Activated CD8-positive, alpha-beta T cell treated with anti-CD3 and anti-CD28 coated beads for 36 hours (primary cell): Measurements from ENCODE around the gene ABCG1. TPM values are rescaled to one million over a fixed set of nuclear protein-coding genes. Genes with fewer than 3 reads are reported as not detected.
"Not testable (repeated sequence)": the region's sequence is repeated elsewhere in the genome, so short reads cannot be mapped to it uniquely, and the experiment has no call there.

Experiments used
- ATAC-seq: fragments of 200-7000 bp; cut with Tn5 transposase; one replicate; pipeline ENCODE4 v1.10.0; 2021; ENCODE audit warnings: mild to moderate bottlenecking, moderate library complexity
- CTCF ChIA-PET: fragments of 350-600 bp; sonication (Branson Sonifier 250); formaldehyde crosslinking; loops from one replicate; lab custom pipeline; 2021; ENCODE audit warnings: antibody characterized with exemption; lab: Charles Lee
- POLR2A ChIA-PET: fragments of 350-600 bp; sonication (Branson Sonifier 250); formaldehyde crosslinking; loops from one replicate; lab custom pipeline; 2021; ENCODE audit warnings: antibody characterized with exemption; lab: Charles Lee
- DNase-seq: peaks from one replicate; pipeline ENCODE4 v3.0.0-alpha.2; 2020
- H3K27ac Mint-ChIP-seq: one replicate; pipeline ENCODE4 v1.8.0; 2021; ENCODE audit warnings: mild to moderate bottlenecking, mixed read lengths
- H3K27me3 Mint-ChIP-seq: one replicate; pipeline ENCODE4 v1.8.0; 2021; ENCODE audit warnings: mixed read lengths
- H3K36me3 Mint-ChIP-seq: one replicate; pipeline ENCODE4 v1.8.0; 2021; ENCODE audit warnings: low read depth, mixed read lengths
- H3K4me1 Mint-ChIP-seq: one replicate; pipeline ENCODE4 v1.8.0; 2021; ENCODE audit warnings: low read depth, mixed read lengths
- H3K4me3 Mint-ChIP-seq: one replicate; pipeline ENCODE4 v1.8.0; 2021; ENCODE audit warnings: mild to moderate bottlenecking, moderate library complexity, mixed read lengths
- H3K9me3 Mint-ChIP-seq: one replicate; pipeline ENCODE4 v1.8.0; 2021; ENCODE audit warnings: mixed read lengths
- intact Hi-C: fragments of 100-400 bp; cut with micrococcal nuclease; formaldehyde crosslinking; loops from one replicate; pipeline ENCODE4 v1.10.0; 2022
- total RNA-seq, 2 experiments: library from RNA; stranded (reverse); gene quantifications; one replicate each; pipeline ENCODE4 v1.2.3, GENCODE V29; 2021
- TF ChIP-seq, protein P1 (sequence below): fragments of 200-600 bp; IDR thresholded peaks from one replicate; pipeline ENCODE4 v1.8.0; 2022; ENCODE audit warnings: antibody characterized with exemption, mild to moderate bottlenecking

The ABCG1 gene
- total RNA-seq, 2 experiments from 2014 or later = 12.1 to 12.7 TPM

DNA sequence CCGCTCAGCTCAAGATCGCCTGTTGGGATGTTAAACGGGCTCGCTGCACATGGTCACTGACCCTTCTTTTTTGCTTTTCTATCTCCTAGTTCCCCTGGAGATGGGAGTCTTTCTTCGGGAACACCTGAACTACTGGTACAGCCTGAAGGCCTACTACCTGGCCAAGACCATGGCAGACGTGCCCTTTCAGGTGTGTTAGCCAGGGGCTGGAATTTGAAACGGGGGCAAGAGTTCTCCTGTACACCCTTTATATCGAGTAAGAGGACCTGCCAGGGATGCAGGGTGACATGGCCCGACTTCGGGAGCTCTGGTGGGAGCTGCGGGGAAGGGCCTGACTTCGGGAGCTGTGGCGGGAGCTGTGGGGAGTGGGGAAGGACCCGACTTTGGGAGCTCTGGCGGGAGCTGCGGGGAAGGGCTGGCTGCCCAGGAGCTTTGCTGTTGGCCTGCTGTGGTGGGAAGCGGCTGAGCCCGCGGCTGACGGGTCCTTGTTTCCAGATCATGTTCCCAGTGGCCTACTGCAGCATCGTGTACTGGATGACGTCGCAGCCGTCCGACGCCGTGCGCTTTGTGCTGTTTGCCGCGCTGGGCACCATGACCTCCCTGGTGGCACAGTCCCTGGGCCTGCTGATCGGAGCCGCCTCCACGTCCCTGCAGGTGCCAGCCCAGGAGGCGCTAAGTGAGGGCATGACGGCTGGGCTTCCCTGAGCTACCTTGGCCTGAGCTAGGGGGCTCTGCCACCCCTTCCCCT is 72.2 kb downstream of the ABCG1 start:
- no peaks in the 10 kb centered on the region for H3K9me3 Mint-ChIP-seq
- ChIA-PET POLR2A (no interaction called here), CTCF (interaction anchor here (1.5 to 1.6 kb wide), 2 partner anchors 32 to 146 kb away, joined by 6 to 7 read pairs; no protein-coding TSS in a partner anchor)
- H3K4me1 Mint-ChIP-seq = peaks cover 2% of the 10 kb centered on the region
- no peak overlapping the region for H3K27ac Mint-ChIP-seq
- intact Hi-C loops = no loop called here
- ATAC-seq (no peak), DNase-seq (no peak)
- no peaks in the 10 kb centered on the region for H3K27me3 Mint-ChIP-seq
- H3K36me3 Mint-ChIP-seq = peaks cover 4% of the 10 kb centered on the region
- no peak overlapping the region for H3K4me3 Mint-ChIP-seq
- TF ChIP-seq, protein P1, sequence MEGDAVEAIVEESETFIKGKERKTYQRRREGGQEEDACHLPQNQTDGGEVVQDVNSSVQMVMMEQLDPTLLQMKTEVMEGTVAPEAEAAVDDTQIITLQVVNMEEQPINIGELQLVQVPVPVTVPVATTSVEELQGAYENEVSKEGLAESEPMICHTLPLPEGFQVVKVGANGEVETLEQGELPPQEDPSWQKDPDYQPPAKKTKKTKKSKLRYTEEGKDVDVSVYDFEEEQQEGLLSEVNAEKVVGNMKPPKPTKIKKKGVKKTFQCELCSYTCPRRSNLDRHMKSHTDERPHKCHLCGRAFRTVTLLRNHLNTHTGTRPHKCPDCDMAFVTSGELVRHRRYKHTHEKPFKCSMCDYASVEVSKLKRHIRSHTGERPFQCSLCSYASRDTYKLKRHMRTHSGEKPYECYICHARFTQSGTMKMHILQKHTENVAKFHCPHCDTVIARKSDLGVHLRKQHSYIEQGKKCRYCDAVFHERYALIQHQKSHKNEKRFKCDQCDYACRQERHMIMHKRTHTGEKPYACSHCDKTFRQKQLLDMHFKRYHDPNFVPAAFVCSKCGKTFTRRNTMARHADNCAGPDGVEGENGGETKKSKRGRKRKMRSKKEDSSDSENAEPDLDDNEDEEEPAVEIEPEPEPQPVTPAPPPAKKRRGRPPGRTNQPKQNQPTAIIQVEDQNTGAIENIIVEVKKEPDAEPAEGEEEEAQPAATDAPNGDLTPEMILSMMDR = no peak

DNA sequence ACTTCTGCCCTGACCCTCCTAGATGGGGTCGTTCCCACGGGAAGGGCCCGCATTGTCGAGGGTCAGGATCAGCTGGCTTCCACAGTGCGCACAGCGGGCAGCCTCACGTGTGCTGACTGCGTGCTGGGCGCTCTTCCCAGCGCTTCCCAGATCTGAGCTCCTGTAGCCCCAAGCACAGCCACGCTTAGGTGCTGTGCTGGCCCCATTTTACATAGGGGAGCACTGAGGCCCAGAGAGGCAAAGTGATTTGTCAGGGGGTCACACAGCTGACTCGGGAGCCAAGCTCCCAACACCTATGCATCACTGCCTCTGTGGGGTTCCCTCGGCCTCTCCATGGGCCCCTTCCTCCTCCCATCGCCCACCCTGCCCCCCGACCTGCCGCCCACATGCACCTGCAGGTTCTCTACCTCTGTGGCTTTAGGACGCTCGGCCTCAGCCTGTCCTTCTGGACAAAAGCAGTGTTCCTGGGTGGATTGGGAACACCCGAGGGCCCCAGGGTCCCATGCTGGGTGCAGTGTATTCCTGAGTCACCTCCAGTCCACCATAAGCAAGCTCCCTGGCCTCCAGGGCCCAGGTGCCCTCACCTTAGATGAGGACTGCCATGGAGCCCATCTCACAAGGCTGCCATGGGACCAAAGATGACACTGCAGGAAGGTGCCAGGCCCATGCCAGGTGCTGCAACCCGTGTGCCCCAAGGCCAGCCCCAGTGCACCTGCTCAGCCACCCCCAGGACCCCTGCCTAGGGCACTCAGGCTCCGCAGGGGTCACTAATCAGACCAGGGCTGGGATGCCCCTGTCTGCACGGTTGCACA is 73.0 kb downstream of the ABCG1 start:
- POLR2A ChIA-PET = no interaction called here
- intact Hi-C loops = no loop called here
- Mint-ChIP-seq H3K36me3 (peaks cover 4% of the 10 kb centered on the region), H3K27me3 (no peaks in the 10 kb centered on the region), H3K27ac (no peak overlapping the region), H3K4me1 (no peaks in the 10 kb centered on the region), H3K4me3 (no peak overlapping the region), H3K9me3 (no peaks in the 10 kb centered on the region)
- ATAC-seq (peak; percentile 47), DNase-seq (no peak)
- CTCF ChIA-PET = interaction anchor here (1.5 to 1.6 kb wide), 2 partner anchors 33 to 146 kb away, joined by 6 to 7 read pairs; no protein-coding TSS in a partner anchor
- TF ChIP-seq, protein P1 = no peak

DNA sequence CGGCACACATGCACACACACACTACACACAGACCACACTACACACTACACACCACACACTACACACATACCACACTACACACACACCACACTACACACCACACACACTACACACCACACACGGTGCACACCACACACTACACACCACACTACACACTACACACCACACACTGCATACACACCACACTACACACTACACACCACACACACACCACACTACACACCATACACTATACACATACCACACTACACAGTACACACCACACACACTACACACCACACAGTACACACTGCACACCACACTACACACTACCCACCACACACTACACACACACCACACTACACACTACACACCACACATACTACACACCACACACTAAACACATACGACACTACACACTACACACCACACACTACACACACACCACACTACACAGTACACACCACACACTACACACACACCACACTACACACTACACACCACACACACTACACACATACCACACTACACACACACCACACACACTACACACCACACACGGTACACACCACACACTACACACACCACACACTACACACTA is 73.7 kb downstream of the ABCG1 start:
- DNase-seq, H3K4me3 Mint-ChIP-seq, H3K4me1 Mint-ChIP-seq, H3K9me3 Mint-ChIP-seq, POLR2A ChIA-PET, intact Hi-C loops, ATAC-seq, CTCF ChIA-PET, H3K27me3 Mint-ChIP-seq, H3K27ac Mint-ChIP-seq, H3K36me3 Mint-ChIP-seq: not testable (repeated sequence)

DNA sequence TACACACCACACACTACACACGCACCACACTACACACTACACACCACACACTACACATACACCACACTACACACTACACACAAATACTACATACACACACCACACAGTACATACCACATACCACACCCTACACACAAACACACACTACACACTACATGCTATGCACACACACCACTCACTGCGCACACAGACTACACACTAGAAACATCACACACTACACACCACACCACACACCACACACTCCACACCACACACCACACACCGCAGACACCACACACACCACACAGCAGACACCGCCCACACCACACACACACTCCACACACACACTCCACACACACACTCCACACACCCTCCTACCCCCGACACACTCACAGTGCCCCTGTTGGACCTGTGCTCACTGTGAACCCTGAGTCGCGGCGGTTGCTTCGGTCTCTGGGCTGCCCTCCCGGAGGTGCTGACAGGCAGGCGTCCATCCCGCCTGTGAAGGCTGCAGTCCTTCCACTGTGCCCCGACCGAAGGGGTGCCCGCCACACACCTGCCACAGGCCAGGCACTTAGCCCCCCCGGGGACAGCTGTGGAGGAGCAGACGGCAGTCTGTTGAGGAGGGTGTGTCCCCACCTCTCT is 74.8 kb downstream of the ABCG1 start:
- Mint-ChIP-seq H3K9me3 (no peaks in the 10 kb centered on the region), H3K27me3 (no peaks in the 10 kb centered on the region), H3K4me1 (no peaks in the 10 kb centered on the region), H3K27ac (no peak overlapping the region), H3K36me3 (peaks cover 2% of the 10 kb centered on the region), H3K4me3 (no peak overlapping the region)
- DNase-seq = no peak
- ChIA-PET CTCF (no interaction called here), POLR2A (no interaction called here)
- no peak for ATAC-seq
- intact Hi-C loops = no loop called here
- TF ChIP-seq, protein P1 = no peak

DNA sequence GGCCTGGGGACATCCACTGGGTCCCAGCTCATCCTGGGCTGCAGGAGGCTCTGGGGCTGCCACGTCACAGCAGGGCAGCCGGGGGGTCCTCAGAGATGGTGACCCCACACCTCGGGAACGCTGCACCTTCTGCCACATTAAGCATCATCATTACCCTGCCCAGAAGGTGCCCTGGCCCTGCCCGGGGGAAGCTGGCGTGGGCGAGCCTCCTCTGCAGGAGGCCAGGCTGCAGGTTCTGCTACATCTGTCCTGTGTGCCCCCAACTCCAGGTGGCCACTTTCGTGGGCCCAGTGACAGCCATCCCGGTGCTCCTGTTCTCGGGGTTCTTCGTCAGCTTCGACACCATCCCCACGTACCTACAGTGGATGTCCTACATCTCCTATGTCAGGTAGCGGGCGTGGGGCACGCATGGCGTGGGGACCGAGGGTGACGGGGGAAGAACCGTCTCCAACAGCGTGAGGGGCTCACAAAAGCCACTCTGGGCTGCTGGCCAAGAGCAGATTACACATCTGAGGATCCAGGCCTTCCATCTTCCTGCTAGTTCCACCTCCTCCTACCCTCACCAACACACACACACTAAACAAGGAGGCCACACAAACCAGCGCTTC is 75.4 kb downstream of the ABCG1 start:
- intact Hi-C loops = no loop called here
- no peaks in the 10 kb centered on the region for H3K27me3 Mint-ChIP-seq
- H3K4me1 Mint-ChIP-seq = peaks cover 4% of the 10 kb centered on the region
- no peaks in the 10 kb centered on the region for H3K36me3 Mint-ChIP-seq
- DNase-seq = no peak
- H3K27ac Mint-ChIP-seq = no peak overlapping the region
- CTCF ChIA-PET = interaction anchor here (1.9 kb wide), 1 partner anchor 35 kb away, joined by 5 read pairs; no protein-coding TSS in a partner anchor
- no peak for ATAC-seq
- no peak overlapping the region for H3K4me3 Mint-ChIP-seq
- H3K9me3 Mint-ChIP-seq = no peaks in the 10 kb centered on the region
- TF ChIP-seq, protein P1 = no peak
- POLR2A ChIA-PET = interaction anchor here (1.2 kb wide), 1 partner anchor 16 kb away, joined by 5 read pairs; no protein-coding TSS in a partner anchor
